ENCODE measurements around the gene TMEM94.
A peak's percentile ranks its signal among the peaks of the same experiment; 100 is the strongest.
"Not testable (repeated sequence)": the region's sequence is repeated elsewhere in the genome, so short reads cannot be mapped to it uniquely, and the experiment has no call there.

TMEM94 gene

DNA sequence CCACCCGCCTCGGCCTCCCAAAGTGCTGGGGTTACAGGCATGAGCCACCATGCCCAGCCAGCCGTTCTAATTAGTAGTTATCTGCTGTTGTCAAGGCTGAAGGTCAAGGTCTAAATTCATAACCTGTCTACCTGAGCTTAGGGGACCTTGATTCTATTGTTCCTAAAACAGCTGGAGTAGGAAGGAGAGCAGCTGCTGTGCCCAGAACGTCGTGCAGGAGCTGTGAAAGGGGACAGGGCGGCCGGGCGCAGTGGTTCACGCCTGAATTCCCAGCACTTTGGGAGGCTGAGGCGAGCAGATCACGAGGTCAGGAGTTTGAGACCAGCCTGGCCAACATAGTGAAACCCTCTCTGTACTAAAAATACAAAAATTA lies 21.0 kb downstream of the TMEM94 start:
- not testable (repeated sequence) for DNase-seq

GRCh38 chr17:75478508-75478907 lies 22.1 kb downstream of the TMEM94 start:
- no peak for DNase-seq

DNA sequence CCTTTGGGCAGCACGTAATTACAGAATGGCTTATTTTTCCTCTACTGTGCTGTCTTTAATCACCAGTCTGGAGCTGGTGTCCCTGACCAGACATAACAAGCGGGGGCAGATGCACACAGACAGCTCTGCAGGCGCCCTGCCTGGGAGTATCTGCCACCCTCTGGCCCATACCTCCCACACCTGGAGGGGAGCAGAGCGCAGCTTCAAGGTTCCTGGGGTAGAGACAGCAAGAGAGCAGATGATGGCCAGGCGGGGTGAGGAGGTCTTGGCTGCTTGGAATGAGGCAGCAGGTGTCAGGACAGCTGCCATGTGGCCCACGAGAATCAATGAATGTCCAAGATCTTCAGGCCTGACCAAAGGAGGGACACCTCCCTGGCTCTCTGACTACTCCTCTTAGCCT lies 23.8 kb downstream of the TMEM94 start:
- DNase-seq: no peak

GRCh38 chr17:75481194-75482068 lies 25.0 kb downstream of the TMEM94 start:
- DNase-seq: no peak

- no peak for DNase-seq
Observed at GRCh38 chr17:75482098-75482942, 25.9 kb downstream of the TMEM94 start.

DNA sequence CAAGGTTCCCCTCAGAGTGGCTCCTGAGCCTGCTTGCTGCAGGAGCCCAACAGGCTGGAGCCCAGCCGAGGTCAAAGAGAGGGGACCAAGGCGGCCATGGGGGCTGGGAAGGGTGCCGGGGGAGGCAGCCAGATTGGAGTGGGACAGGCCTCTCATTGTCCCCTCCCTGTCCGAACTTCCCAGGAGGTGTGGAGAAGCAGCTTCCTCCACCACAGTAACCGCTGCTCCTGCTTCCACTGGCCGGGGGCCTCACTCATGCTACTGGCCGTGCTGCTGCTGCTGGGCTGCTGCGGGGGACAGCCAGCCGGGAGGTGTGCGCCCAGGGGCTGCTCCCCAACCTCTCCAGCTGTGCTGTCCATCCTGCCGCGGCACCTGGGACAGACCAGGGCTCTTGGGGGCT lies 29.3 kb downstream of the TMEM94 start:
- DNase-seq: no peak

DNA sequence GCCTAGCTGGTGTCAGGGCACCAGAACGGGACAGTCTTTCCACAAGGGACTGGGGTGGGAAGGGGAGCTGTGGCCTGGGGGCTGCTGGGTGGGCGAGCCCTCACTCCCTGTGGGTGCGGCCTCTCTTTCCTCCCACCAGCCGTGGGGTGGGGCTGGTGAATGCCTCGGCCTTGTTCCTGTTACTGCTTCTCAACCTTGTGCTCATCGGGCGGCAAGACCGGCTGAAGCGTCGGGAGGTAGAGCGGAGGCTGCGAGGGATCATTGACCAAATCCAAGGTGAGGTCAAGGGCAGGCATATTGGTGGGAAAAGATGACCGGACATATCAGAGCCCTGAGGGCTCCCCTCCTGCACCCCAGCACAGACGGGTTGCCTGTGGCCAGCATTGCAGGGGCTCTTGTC lies 29.7 kb downstream of the TMEM94 start:
- no peak for DNase-seq

- DNase-seq: no peak
Observed at GRCh38 chr17:75486951-75487350, 30.5 kb downstream of the TMEM94 start.

GRCh38 chr17:75487351-75488070 lies 31.1 kb downstream of the TMEM94 start:
- DNase-seq: peak; percentile 11

- DNase-seq: no peak
Observed at GRCh38 chr17:75488693-75489510, 32.5 kb downstream of the TMEM94 start.

- no peak for DNase-seq
Observed at GRCh38 chr17:75489511-75489955, 33.1 kb downstream of the TMEM94 start.

GRCh38 chr17:75490173-75490743 lies 33.8 kb downstream of the TMEM94 start:
- DNase-seq: no peak

GRCh38 chr17:75490953-75491649 lies 34.7 kb downstream of the TMEM94 start:
- no peak for DNase-seq

GRCh38 chr17:75491680-75492079 lies 35.2 kb downstream of the TMEM94 start:
- no peak for DNase-seq

DNA sequence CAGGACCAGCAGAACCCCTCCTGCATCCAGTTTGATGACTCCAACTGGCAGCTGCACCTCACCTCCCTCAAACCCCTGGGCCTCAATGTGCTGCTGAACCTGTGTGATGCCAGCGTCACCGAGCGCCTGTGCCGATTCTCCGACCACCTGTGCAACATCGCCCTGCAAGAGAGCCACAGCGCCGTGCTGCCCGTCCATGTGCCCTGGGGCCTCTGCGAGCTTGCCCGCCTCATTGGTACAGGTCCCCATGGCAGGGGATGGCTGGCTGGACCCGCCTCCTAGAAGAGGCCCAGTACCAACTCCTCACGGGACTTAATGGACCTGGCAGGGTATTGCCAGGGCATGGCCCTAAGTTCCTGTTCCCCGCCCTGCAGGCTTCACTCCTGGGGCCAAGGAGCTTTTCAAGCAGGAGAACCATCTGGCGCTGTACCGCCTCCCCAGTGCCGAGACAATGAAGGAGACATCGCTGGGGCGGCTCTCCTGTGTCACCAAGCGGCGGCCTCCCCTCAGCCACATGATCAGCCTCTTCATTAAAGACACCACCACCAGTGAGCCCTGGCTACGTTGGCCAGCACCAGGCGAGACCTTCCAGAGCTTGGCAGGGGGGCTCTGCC lies 36.2 kb downstream of the TMEM94 start:
- DNase-seq: no peak

GRCh38 chr17:75493476-75494129 lies 37.2 kb downstream of the TMEM94 start:
- DNase-seq: no peak

DNA sequence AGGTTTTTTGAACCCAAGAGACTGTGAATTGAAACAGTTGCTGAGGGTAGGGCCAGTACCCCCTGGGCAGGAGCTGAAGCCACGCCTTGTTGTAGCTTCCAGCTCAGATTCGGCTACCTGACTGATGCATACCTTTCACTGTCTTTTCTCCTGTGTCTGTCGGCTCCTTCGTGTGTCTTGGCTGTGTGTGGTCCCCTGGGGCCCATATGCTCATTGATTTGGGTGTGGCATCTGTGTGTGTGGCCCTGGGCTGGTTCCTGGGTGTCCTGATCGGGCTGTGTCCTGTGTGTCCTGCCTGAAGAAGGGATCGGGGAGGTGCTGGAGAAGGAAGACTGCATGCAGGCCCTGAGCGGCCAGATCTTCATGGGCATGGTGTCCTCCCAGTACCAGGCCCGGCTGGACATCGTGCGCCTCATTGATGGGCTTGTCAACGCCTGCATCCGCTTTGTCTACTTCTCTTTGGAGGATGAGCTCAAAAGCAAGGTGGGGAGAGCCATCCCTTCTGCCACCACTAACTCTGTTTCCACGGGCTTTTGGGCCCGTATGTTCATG lies 38.0 kb downstream of the TMEM94 start:
- no peak for DNase-seq

GRCh38 chr17:75496005-75496404 lies 39.6 kb downstream of the TMEM94 start:
- DNase-seq: no peak

GRCh38 chr17:75498039-75498725 lies 41.7 kb downstream of the TMEM94 start:
- DNase-seq: no peak
